Gastroesophageal sphincter (tissue), 4 donors: Measurements from ENCODE around the gene NCR1. TPM values are rescaled to one million over a fixed set of nuclear protein-coding genes. Genes with fewer than 3 reads are reported as not detected.

Source experiments
- ATAC-seq: fragments of 150-250 bp; one replicate; pipeline ENCODE4 v1.9.1; 2016; ENCODE audit warnings: mild to moderate bottlenecking, moderate library complexity
- H3K27ac ChIP-seq, 4 donors: fragments of 200-600 bp; sonication (generic) in 3 of 4; 1 replicate in 3 of 4; 2 replicates in 1 of 4; pipeline ENCODE4 v1.5.1; 2016 to 2019
- H3K27me3 ChIP-seq: fragments of 200-600 bp; sonication (generic); one replicate; pipeline ENCODE4 v1.5.1; 2019
- H3K36me3 ChIP-seq, 2 donors: fragments of 200-600 bp; sonication (generic); one replicate each; pipeline ENCODE4 v1.5.1; 2019; ENCODE audit warnings: control low read depth in 1 of 2
- H3K4me1 ChIP-seq, 3 donors: fragments of 200-600 bp; sonication (generic); 1 replicate in 2 of 3; 2 replicates in 1 of 3; pipeline ENCODE4 v1.5.1; 2016 to 2019; ENCODE audit warnings: control low read depth in 2 of 3
- H3K4me3 ChIP-seq, 2 donors: fragments of 200-600 bp; sonication (generic); one replicate each; pipeline ENCODE4 v1.5.1; 2019; ENCODE audit warnings: mild to moderate bottlenecking in 1 of 2, moderate library complexity in 1 of 2
- H3K9me3 ChIP-seq, 3 donors: fragments of 200-600 bp; sonication (generic); one replicate each; pipeline ENCODE4 v1.5.1; 2017 to 2019; ENCODE audit warnings: control low read depth in 2 of 3
- CTCF ChIP-seq, 4 experiments: fragments of 200-600 bp in 2 of 4; fragments of 450-650 bp in 2 of 4; sonication (generic) in 1 of 4; IDR thresholded peaks; one replicate each; pipeline ENCODE4 v1.5.1; 2017 to 2019; ENCODE audit warnings: antibody characterized with exemption in 4 of 4, mild to moderate bottlenecking in 2 of 4, moderate library complexity in 2 of 4
- EP300 ChIP-seq: sonication (generic); formaldehyde crosslinking; IDR thresholded peaks from one replicate; pipeline ENCODE4 v1.6.1; 2017; ENCODE audit warnings: antibody characterized with exemption, mild to moderate bottlenecking
- POLR2A ChIP-seq, 2 donors: fragments of 450-650 bp; IDR thresholded peaks; one replicate each; pipeline ENCODE4 v1.6.1; 2017; ENCODE audit warnings: antibody characterized with exemption in 2 of 2, mild to moderate bottlenecking in 2 of 2, moderate library complexity in 1 of 2
- POLR2AphosphoS5 ChIP-seq: sonication (generic); formaldehyde crosslinking; IDR thresholded peaks from one replicate; pipeline ENCODE4 v1.6.1; 2017; ENCODE audit warnings: antibody characterized with exemption
- WGBS, 2 donors: methylation state at CpG; one replicate each; pipeline ENCODE4 v1.1.5; 2018; ENCODE audit warnings: low coverage in 1 of 2; 5-methylcytosine and 5-hydroxymethylcytosine counted together
- total RNA-seq, 4 donors: library from RNA; depleted of rRNA; stranded (reverse); fragments of >200 nt; gene quantifications; one replicate each; pipeline ENCODE4 v1.1.0, GENCODE V29; 2016

NCR1 gene
- total RNA-seq, 4 donors from 2014 or later, result not detected

DNA sequence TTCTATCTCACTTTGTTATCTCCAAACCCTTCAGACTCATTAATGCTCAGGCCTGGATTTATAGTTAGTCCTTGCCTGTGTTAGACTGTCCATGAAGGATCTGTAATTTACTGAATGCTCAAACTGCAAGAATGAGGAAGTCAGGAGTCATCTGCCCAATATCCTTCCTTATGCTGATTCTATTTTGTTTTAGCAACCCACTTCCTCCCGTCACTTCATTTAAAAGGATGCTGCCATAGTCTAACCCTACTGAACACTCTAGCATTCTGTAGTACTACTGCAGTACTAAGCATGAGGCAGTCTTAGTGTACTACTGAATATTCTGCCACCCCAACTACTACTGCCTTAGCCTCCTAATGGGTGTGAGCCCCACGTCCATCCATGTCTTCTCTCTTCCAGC lies 30.4 kb upstream of the NCR1 start:
- Histone ChIP-seq H3K4me3 (no peak overlapping the region), H3K36me3 (no peaks in the 10 kb centered on the region), H3K9me3 (peaks cover 0 to 3% (median 0%) of the 10 kb centered on the region in 3 donors), H3K27me3 (peaks cover 9% of the 10 kb centered on the region), H3K4me1 (no peaks in the 10 kb centered on the region), H3K27ac (no peak overlapping the region)
- no peak for TF ChIP-seq CTCF (IDR thresholded peaks at IDR 0.05)
- no peak for TF ChIP-seq POLR2A (IDR thresholded peaks at IDR 0.05)
- TF ChIP-seq POLR2AphosphoS5, result no peak
- no peak for TF ChIP-seq EP300
- no peak for ATAC-seq
- 51 to 63% methylated on average over 2 of the region's 2 CpGs for WGBS, 2 donors

GRCh38 chr19:54877471-54877870 lies 28.5 kb upstream of the NCR1 start:
- no peak for ATAC-seq
- Histone ChIP-seq H3K9me3 (no peaks in the 10 kb centered on the region), H3K27ac (no peak overlapping the region), H3K27me3 (peaks cover 23% of the 10 kb centered on the region), H3K4me3 (no peak overlapping the region), H3K36me3 (no peaks in the 10 kb centered on the region), H3K4me1 (no peaks in the 10 kb centered on the region)
- WGBS, 2 donors, result 60 to 71% methylated on average over 3 of the region's 3 CpGs
- TF ChIP-seq POLR2AphosphoS5 (no peak), CTCF (IDR thresholded peaks at IDR 0.05) (no peak), EP300 (no peak), POLR2A (IDR thresholded peaks at IDR 0.05) (no peak)

DNA sequence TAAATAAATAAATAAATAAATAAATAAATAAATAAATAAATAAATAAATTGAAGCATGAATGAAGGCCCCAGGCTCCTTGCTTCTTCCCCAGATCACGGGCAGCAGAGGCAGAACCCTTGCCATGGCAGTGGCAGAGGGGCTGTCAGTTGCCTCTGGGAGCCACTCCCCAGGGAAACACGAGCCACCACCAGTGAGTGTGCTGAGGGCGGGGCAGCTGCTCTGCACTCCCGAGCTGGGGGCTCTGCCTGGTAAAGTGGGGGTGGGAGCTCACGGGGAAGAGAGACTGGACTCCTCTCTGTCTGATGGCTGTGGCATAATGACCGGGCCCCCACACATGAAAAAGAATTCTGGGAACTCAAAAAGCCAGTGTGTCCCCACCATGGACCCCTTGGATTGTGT lies 24.1 kb upstream of the NCR1 start:
- Histone ChIP-seq H3K27ac (no peak overlapping the region), H3K27me3 (peaks cover 58% of the 10 kb centered on the region), H3K9me3 (no peaks in the 10 kb centered on the region), H3K4me1 (no peaks in the 10 kb centered on the region), H3K36me3 (no peaks in the 10 kb centered on the region), H3K4me3 (no peak overlapping the region)
- WGBS, 2 donors, result 50% methylated on average over 2 of the region's 6 CpGs; no CpG with 5 or more reads in 1 of the 2 donors
- no peak for ATAC-seq
- no peak for TF ChIP-seq POLR2AphosphoS5
- TF ChIP-seq CTCF (IDR thresholded peaks at IDR 0.05), result no peak
- TF ChIP-seq EP300, result no peak
- TF ChIP-seq POLR2A (IDR thresholded peaks at IDR 0.05), result no peak

- TF ChIP-seq CTCF (IDR thresholded peaks at IDR 0.05) (no peak), POLR2A (IDR thresholded peaks at IDR 0.05) (no peak), EP300 (no peak), POLR2AphosphoS5 (no peak)
- no peak for ATAC-seq
- Histone ChIP-seq H3K4me1 (no peaks in the 10 kb centered on the region), H3K36me3 (no peaks in the 10 kb centered on the region), H3K27me3 (peaks cover 67% of the 10 kb centered on the region), H3K27ac (no peak overlapping the region), H3K9me3 (no peaks in the 10 kb centered on the region), H3K4me3 (no peak overlapping the region)
- 50 to 74% methylated on average over 3 to 7 of the region's 7 CpGs for WGBS, 2 donors
These were observed 23.2 kb upstream of the NCR1 start for GRCh38 chr19:54882758-54883157.

DNA sequence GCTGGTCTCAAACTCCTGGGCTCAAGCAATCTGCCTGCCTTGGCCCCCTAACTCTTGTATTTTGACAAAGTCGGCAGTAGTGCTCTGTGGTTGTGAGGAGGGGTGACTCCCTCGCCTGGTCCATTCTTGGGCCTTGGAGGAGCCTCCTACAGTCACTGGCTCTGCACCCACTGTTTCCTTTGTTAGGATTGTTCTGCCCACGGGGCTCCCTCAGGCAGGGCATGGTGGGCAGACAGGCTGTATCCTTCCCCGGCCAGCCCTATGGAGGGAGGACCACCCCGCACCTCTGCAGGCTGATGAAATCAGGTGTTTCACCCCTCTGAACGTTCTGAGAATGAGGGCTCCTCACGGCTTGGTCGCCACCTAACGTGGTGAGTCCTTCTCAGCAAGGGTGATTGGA lies 22.7 kb upstream of the NCR1 start:
- no peak for ATAC-seq
- 83 to 100% methylated on average over 2 of the region's 9 CpGs for WGBS, 2 donors

More for the DNA sequence above, 22.7 kb upstream of the NCR1 start:
- Histone ChIP-seq H3K4me3 (no peak overlapping the region), H3K4me1 (no peaks in the 10 kb centered on the region), H3K27me3 (peaks cover 68% of the 10 kb centered on the region), H3K36me3 (no peaks in the 10 kb centered on the region), H3K27ac (no peak overlapping the region), H3K9me3 (no peaks in the 10 kb centered on the region)
- no peak for TF ChIP-seq CTCF (IDR thresholded peaks at IDR 0.05)
- TF ChIP-seq POLR2A (IDR thresholded peaks at IDR 0.05), result no peak
- TF ChIP-seq EP300, result no peak
- no peak for TF ChIP-seq POLR2AphosphoS5
